Naive thymus-derived CD8-positive, alpha-beta T cell (primary cell): ENCODE measurements around the gene AGAP1. TPM values are rescaled to one million over a fixed set of nuclear protein-coding genes. Genes with fewer than 3 reads are reported as not detected.

Experiments
- ATAC-seq, 2 donors: fragments of 150-1000 bp; cut with Tn5 transposase in 1 of 2; sonication (Bioruptor Pico), chemical (Tn5 transposase) in 1 of 2; 1 replicate in 1 of 2; 2 replicates in 1 of 2; pipeline ENCODE4 v1.10.0; 2021; ENCODE audit warnings: mild to moderate bottlenecking in 2 of 2, moderate library complexity in 2 of 2
- POLR2A ChIA-PET: fragments of 350-600 bp; sonication (Branson Sonifier 250); formaldehyde crosslinking; loops from one replicate; lab custom pipeline; 2021; ENCODE audit warnings: antibody characterized with exemption; lab: Charles Lee
- DNase-seq, 10 donors: peaks; one replicate each; pipeline versions ENCODE4 v3.0.0 to v3.0.0-alpha.2; 2020 to 2022
- H3K27ac Mint-ChIP-seq, 10 donors: one replicate each; pipeline ENCODE4 v1.8.0; 2020 to 2022; ENCODE audit warnings: mild to moderate bottlenecking in 10 of 10, mixed read lengths in 10 of 10, moderate library complexity in 4 of 10, inconsistent platforms in 1 of 10
- H3K27me3 Mint-ChIP-seq, 5 donors: one replicate each; pipeline ENCODE4 v1.8.0; 2021 to 2022; ENCODE audit warnings: mixed read lengths in 5 of 5
- H3K36me3 Mint-ChIP-seq, 3 donors: one replicate each; pipeline ENCODE4 v1.8.0; 2020 to 2022; ENCODE audit warnings: mixed read lengths in 3 of 3, mild to moderate bottlenecking in 2 of 3, inconsistent platforms in 1 of 3
- H3K4me1 Mint-ChIP-seq, 4 donors: one replicate each; pipeline ENCODE4 v1.8.0; 2021 to 2022; ENCODE audit warnings: mixed read lengths in 4 of 4
- H3K4me3 Mint-ChIP-seq, 10 donors: one replicate each; pipeline ENCODE4 v1.8.0; 2020 to 2022; ENCODE audit warnings: mild to moderate bottlenecking in 10 of 10, mixed read lengths in 10 of 10, moderate library complexity in 6 of 10, inconsistent platforms in 1 of 10
- H3K9me3 Mint-ChIP-seq, 9 donors: one replicate each; pipeline ENCODE4 v1.8.0; 2020 to 2022; ENCODE audit warnings: mixed read lengths in 9 of 9, mild to moderate bottlenecking in 3 of 9, inconsistent platforms in 1 of 9, moderate library complexity in 1 of 9
- polyA plus RNA-seq, 3 donors: library from polyadenylated mRNA; unstranded; fragments of 300-500 nt; fragmentation: Illumina TruSeq; gene quantifications; one replicate each; pipeline ENCODE4 v1.2.3, GENCODE V29; 2021
- total RNA-seq, 8 experiments: library from RNA in 2 of 8; stranded (reverse) in 2 of 8; gene quantifications; one replicate each; pipeline ENCODE4 v1.2.3 and lab custom pipeline; 2021 to 2026

AGAP1 gene
- total and polyA plus RNA-seq, 5 experiments from 2014 or later, result 0.03 to 0.52 (median 0.29) TPM; not detected in 1

- H3K4me3 Mint-ChIP-seq, result no peak overlapping the region
- POLR2A ChIA-PET, result no interaction called here
- H3K27me3 Mint-ChIP-seq, result peaks cover 0 to 23% (median 2%) of the 10 kb centered on the region in 5 donors
- DNase-seq, result no peak
- peaks cover 0 to 4% (median 2%) of the 10 kb centered on the region in 9 donors for H3K9me3 Mint-ChIP-seq
- H3K27ac Mint-ChIP-seq, result peak overlapping the region in 1 of 10 donors; percentile 86
- H3K4me1 Mint-ChIP-seq, result no peaks in the 10 kb centered on the region
- H3K36me3 Mint-ChIP-seq, result no peaks in the 10 kb centered on the region
- no peak for ATAC-seq
Measured at GRCh38 chr2:235573331-235574221, 79.7 kb downstream of the AGAP1 start.

GRCh38 chr2:235575431-235575830 is 81.6 kb downstream of the AGAP1 start:
- DNase-seq (no peak), ATAC-seq (no peak)
- H3K4me3 Mint-ChIP-seq, result no peak overlapping the region
- H3K36me3 Mint-ChIP-seq, result no peaks in the 10 kb centered on the region
- peaks cover 0 to 23% (median 2%) of the 10 kb centered on the region in 5 donors for H3K27me3 Mint-ChIP-seq
- no peak overlapping the region for H3K27ac Mint-ChIP-seq
- POLR2A ChIA-PET, result no interaction called here
- no peaks in the 10 kb centered on the region for H3K4me1 Mint-ChIP-seq
- peaks cover 0 to 2% (median 0%) of the 10 kb centered on the region in 9 donors for H3K9me3 Mint-ChIP-seq

- H3K4me1 Mint-ChIP-seq, result no peaks in the 10 kb centered on the region
- DNase-seq (no peak), ATAC-seq (no peak)
- peaks cover 0 to 23% (median 2%) of the 10 kb centered on the region in 5 donors for H3K27me3 Mint-ChIP-seq
- POLR2A ChIA-PET, result no interaction called here
- H3K9me3 Mint-ChIP-seq, result peaks cover 0 to 2% (median 0%) of the 10 kb centered on the region in 9 donors
- H3K27ac Mint-ChIP-seq, result no peak overlapping the region
- no peak overlapping the region for H3K4me3 Mint-ChIP-seq
- no peaks in the 10 kb centered on the region for H3K36me3 Mint-ChIP-seq
Measured at GRCh38 chr2:235575904-235576303, 82.1 kb downstream of the AGAP1 start.

- no peaks in the 10 kb centered on the region for H3K36me3 Mint-ChIP-seq
- POLR2A ChIA-PET, result no interaction called here
- DNase-seq, result no peak
- H3K4me1 Mint-ChIP-seq, result no peaks in the 10 kb centered on the region
- no peak overlapping the region for H3K27ac Mint-ChIP-seq
- no peak for ATAC-seq
- H3K27me3 Mint-ChIP-seq, result peaks cover 0 to 23% (median 2%) of the 10 kb centered on the region in 5 donors
- H3K9me3 Mint-ChIP-seq, result peaks cover 0 to 2% (median 0%) of the 10 kb centered on the region in 9 donors
- no peak overlapping the region for H3K4me3 Mint-ChIP-seq
Measured at GRCh38 chr2:235576337-235576910, 82.6 kb downstream of the AGAP1 start.

- Mint-ChIP-seq H3K36me3 (no peaks in the 10 kb centered on the region), H3K4me1 (no peaks in the 10 kb centered on the region)
- POLR2A ChIA-PET, result no interaction called here
Measured at GRCh38 chr2:235577404-235578330, 83.8 kb downstream of the AGAP1 start.

GRCh38 chr2:235579128-235579527 is 85.3 kb downstream of the AGAP1 start:
- H3K4me1 Mint-ChIP-seq, result no peaks in the 10 kb centered on the region
- no peak overlapping the region for H3K27ac Mint-ChIP-seq
- no peak for ATAC-seq
- no peak for DNase-seq
- H3K9me3 Mint-ChIP-seq, result no peaks in the 10 kb centered on the region
- POLR2A ChIA-PET, result no interaction called here
- H3K36me3 Mint-ChIP-seq, result no peaks in the 10 kb centered on the region
- H3K27me3 Mint-ChIP-seq, result peaks cover 0 to 11% (median 1%) of the 10 kb centered on the region in 5 donors
- H3K4me3 Mint-ChIP-seq, result no peak overlapping the region

More at GRCh38 chr2:235577404-235578330, 83.8 kb downstream of the AGAP1 start:
- Mint-ChIP-seq H3K9me3 (no peaks in the 10 kb centered on the region), H3K4me3 (no peak overlapping the region), H3K27ac (peak overlapping the region in 1 of 10 donors; percentile 14), H3K27me3 (peaks cover 0 to 14% (median 1%) of the 10 kb centered on the region in 5 donors)
- no peak for DNase-seq
- ATAC-seq, result no peak

GRCh38 chr2:235580426-235581157 is 86.7 kb downstream of the AGAP1 start:
- no peaks in the 10 kb centered on the region for H3K9me3 Mint-ChIP-seq

GRCh38 chr2:235582081-235582686 is 88.3 kb downstream of the AGAP1 start:
- DNase-seq (no peak), ATAC-seq (no peak)
- Mint-ChIP-seq H3K27ac (peak overlapping the region in 1 of 10 donors; percentile 5), H3K27me3 (peaks cover 0 to 7% (median 0%) of the 10 kb centered on the region in 5 donors), H3K4me1 (no peaks in the 10 kb centered on the region), H3K4me3 (no peak overlapping the region), H3K36me3 (no peaks in the 10 kb centered on the region), H3K9me3 (no peaks in the 10 kb centered on the region)
- POLR2A ChIA-PET, result no interaction called here

More at GRCh38 chr2:235580426-235581157, 86.7 kb downstream of the AGAP1 start:
- Mint-ChIP-seq H3K36me3 (no peaks in the 10 kb centered on the region), H3K4me3 (no peak overlapping the region), H3K27me3 (peaks cover 0 to 11% (median 1%) of the 10 kb centered on the region in 5 donors), H3K4me1 (no peaks in the 10 kb centered on the region), H3K27ac (no peak overlapping the region)
- POLR2A ChIA-PET, result no interaction called here
- ATAC-seq (no peak), DNase-seq (no peak)

- ATAC-seq, result no peak
Measured at GRCh38 chr2:235582729-235583128, 88.9 kb downstream of the AGAP1 start.

GRCh38 chr2:235583144-235583543 is 89.3 kb downstream of the AGAP1 start:
- POLR2A ChIA-PET, result no interaction called here
- Mint-ChIP-seq H3K36me3 (no peaks in the 10 kb centered on the region), H3K27ac (no peak overlapping the region), H3K27me3 (peaks cover 0 to 6% (median 0%) of the 10 kb centered on the region in 5 donors), H3K9me3 (no peaks in the 10 kb centered on the region), H3K4me1 (no peaks in the 10 kb centered on the region), H3K4me3 (no peak overlapping the region)
- ATAC-seq, result no peak
- DNase-seq, result no peak

More at GRCh38 chr2:235582729-235583128, 88.9 kb downstream of the AGAP1 start:
- Mint-ChIP-seq H3K36me3 (no peaks in the 10 kb centered on the region), H3K4me3 (no peak overlapping the region), H3K27ac (no peak overlapping the region), H3K4me1 (no peaks in the 10 kb centered on the region), H3K27me3 (peaks cover 0 to 6% (median 0%) of the 10 kb centered on the region in 5 donors), H3K9me3 (no peaks in the 10 kb centered on the region)
- no peak for DNase-seq
- POLR2A ChIA-PET, result no interaction called here

- ATAC-seq, result no peak
- no peak for DNase-seq
- POLR2A ChIA-PET, result no interaction called here
- H3K27ac Mint-ChIP-seq, result no peak overlapping the region
- H3K36me3 Mint-ChIP-seq, result no peaks in the 10 kb centered on the region
- H3K4me3 Mint-ChIP-seq, result no peak overlapping the region
- no peaks in the 10 kb centered on the region for H3K4me1 Mint-ChIP-seq
- H3K9me3 Mint-ChIP-seq, result no peaks in the 10 kb centered on the region
- peaks cover 0 to 7% (median 0%) of the 10 kb centered on the region in 5 donors for H3K27me3 Mint-ChIP-seq
Measured at GRCh38 chr2:235583925-235584637, 90.2 kb downstream of the AGAP1 start.
